GM12872 (cell line): ENCODE results near the gene ADAM23.

Source experiments
- TF ChIP-seq, protein P1 (sequence below): IDR thresholded peaks from 3 replicates; pipeline ENCODE4 v1.5.1; 2011; ENCODE audit warnings: low read depth, mild to moderate bottlenecking, low read length, moderate library complexity; ENCODE audit not compliant: insufficient read depth

The ADAM23 gene, protein sequence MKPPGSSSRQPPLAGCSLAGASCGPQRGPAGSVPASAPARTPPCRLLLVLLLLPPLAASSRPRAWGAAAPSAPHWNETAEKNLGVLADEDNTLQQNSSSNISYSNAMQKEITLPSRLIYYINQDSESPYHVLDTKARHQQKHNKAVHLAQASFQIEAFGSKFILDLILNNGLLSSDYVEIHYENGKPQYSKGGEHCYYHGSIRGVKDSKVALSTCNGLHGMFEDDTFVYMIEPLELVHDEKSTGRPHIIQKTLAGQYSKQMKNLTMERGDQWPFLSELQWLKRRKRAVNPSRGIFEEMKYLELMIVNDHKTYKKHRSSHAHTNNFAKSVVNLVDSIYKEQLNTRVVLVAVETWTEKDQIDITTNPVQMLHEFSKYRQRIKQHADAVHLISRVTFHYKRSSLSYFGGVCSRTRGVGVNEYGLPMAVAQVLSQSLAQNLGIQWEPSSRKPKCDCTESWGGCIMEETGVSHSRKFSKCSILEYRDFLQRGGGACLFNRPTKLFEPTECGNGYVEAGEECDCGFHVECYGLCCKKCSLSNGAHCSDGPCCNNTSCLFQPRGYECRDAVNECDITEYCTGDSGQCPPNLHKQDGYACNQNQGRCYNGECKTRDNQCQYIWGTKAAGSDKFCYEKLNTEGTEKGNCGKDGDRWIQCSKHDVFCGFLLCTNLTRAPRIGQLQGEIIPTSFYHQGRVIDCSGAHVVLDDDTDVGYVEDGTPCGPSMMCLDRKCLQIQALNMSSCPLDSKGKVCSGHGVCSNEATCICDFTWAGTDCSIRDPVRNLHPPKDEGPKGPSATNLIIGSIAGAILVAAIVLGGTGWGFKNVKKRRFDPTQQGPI

DNA sequence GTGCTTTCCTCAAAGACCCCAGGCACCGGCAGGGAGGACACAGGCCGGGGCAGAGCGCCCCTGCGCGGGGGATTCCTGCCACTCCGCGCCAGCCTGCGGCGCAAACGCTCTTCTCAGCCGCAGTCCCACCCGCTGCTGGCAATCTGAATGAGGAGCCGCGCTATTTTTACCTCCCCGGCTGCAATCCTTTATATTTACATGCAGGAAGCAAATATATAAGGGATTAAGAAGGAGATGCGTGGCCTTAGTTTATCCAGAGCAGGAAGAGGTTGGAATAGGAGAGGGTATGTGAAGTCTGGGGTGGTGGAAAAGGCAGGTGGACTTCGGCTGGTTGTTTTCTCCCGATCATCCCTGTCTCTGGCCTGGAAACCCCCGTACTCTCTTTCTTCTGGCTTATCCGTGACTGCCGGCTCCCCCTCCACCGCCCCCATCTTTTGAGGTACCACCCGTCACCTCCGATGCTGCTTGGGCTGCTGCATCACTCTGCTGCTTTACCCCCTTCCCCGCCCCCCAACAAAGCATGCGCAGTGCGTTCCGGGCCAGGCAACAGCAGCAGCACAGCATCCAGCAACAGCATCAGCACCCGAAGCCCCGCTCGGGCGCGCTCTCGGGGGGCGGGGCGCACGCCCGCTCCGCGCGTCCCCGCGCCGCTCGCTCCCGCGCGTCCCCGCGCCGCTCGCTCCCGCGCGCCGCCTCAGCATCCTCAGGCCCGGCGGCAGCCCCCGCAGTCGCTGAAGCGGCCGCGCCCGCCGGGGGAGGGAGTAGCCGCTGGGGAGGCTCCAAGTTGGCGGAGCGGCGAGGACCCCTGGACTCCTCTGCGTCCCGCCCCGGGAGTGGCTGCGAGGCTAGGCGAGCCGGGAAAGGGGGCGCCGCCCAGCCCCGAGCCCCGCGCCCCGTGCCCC, at the start of gene ADAM23:
Gene ADAM23, plus strand, starts transcription at position 700 of the 902 bp plus-strand sequence. CDS start 335 bp downstream, outside the sequence.
- TF ChIP-seq, protein P1, sequence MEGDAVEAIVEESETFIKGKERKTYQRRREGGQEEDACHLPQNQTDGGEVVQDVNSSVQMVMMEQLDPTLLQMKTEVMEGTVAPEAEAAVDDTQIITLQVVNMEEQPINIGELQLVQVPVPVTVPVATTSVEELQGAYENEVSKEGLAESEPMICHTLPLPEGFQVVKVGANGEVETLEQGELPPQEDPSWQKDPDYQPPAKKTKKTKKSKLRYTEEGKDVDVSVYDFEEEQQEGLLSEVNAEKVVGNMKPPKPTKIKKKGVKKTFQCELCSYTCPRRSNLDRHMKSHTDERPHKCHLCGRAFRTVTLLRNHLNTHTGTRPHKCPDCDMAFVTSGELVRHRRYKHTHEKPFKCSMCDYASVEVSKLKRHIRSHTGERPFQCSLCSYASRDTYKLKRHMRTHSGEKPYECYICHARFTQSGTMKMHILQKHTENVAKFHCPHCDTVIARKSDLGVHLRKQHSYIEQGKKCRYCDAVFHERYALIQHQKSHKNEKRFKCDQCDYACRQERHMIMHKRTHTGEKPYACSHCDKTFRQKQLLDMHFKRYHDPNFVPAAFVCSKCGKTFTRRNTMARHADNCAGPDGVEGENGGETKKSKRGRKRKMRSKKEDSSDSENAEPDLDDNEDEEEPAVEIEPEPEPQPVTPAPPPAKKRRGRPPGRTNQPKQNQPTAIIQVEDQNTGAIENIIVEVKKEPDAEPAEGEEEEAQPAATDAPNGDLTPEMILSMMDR: 0 out of 3 replicates have a peak, but pooled peaks have one; percentile 5

DNA sequence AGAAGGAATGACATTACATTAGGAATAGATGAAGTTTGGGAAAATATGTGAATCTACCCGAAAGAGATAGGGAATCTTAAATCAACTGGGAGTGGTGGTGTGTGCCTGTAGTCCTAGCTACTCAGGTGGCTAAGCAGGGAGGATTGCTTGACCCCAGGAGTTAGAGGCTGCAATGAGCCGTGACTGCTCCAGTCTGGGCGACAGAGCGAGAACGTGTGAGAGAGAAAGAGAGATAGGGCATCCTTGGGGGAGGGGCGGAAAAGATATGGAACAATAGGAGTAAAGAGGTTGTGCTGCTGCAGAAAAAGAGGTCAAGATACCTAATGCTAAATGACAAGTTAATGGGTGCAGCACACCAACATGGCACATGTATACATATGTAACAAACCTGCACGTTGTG, 47.1 kb upstream of the ADAM23 start:
- TF ChIP-seq, protein P1: no peak

DNA sequence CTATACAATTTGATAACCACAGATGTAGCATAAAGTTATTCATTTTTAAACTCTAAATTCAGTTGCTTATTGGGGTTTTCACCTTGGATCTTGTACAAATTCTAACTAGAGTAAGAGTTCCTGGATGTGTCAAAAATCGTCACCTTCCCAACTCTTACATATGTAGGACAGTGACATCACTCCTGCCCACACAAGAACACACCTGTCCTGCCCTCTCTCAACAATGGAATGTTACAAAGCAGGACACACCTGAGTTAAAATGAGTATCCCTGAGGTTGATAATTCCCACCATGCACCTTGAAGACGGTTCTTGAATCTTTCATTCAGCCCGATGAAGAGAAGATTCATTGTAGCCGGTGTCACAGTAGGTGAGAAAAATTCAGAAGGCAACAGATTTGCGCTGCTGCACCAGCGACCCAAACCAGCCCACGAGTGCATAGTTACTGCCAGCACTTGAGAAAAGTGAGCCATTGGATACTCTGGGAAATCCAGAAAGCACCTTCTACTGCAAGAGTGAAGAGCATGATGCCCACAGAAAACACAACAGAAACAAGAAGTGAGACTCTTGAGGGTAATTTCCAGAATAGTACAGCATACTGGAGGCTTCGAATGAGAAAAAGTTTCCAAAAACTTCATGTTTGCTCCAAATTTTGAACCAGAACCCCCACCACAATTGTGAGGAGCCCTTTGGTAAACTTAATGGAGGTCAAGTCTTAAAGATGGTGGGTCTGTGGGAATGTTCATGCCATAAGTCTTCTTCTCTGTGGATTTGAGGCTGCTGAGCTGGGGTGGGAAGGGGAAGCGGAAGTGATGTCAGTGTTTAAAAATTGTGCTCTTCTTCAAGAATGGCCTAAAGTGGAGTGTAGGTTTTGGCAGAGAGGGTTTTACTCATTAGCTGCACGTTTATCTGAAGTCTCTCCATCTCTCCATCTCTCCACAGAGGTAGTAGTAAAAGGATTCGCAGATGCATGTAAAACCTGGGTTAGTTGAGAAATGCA, 34.7 kb upstream of the ADAM23 start:
- TF ChIP-seq, protein P1: no peak

DNA sequence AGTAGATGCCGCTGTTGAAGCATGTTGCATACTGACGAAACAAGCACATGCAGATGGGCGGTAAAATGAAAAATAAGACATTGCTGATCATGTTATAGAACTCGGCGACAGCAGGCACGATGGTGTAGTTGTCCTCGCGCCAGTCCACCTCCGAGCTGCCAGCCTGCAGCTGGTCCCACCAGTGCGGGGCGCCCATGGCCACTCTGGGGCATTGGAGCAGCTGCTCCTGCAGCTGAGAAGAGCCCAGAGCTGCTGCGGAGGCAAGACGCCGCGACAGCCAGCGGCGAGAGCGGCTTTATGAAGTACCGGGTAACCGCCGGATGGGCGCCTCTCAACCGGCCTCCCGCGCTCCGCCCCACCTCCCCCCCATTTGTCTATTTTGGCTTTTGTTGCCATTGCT, 32.6 kb upstream of the ADAM23 start:
- TF ChIP-seq, protein P1: no peak

DNA sequence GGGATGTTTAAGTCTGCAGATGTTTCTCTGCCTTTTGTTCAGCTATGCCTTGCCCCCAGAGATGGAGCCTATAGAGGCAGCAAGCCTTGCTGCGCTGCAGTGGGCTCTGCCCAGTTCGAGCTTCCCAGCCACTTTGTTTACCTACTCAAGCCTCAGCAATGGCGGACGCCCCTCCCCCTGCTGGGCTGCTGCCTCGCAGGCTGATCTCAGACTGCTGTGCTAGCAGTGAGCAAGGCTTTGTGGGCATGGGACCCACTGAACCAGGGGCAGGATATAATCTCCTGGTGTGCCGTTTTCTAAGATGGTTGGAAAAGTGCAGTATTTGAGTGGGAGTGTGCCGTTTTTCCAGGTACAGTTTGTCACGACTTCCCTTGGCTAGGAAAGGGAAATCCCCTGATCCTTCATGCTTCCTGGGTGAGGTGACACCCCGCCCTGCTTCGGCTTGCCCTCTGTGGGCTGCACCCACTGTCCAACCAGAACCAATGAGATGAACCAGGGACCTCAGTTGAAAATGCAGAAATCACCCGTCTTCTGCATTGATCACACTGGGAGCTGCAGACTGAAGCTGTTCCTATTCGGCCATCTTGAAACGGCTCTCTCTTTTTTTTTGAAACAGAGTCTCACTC, 27.6 kb upstream of the ADAM23 start:
- TF ChIP-seq, protein P1: no peak

DNA sequence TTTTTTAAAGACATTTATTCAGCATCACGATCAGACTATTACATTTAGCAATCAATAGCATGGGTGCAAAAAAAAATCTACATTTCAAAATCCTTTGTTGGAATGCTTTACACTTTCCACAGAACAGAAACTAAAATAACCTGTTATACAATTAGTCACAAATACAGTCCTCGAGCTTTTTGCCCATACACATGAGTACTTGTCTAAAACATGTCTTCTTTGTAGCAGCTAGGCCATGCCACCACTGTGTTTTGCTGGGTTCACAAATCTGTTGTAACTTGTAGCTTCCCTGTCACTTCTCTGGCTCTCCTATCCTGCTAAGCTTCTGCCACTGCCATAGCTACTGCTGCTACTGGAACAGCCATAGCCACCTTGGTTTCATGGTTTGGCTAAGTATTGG, 24.4 kb upstream of the ADAM23 start:
- TF ChIP-seq, protein P1: no peak
